Measurements from ENCODE around the gene HAUS7. TPM values are rescaled to one million over a fixed set of nuclear protein-coding genes. Genes with fewer than 3 reads are reported as not detected.

HAUS7 gene
- 10 to 100 TPM; 39.0 to 70.6 TPM for total RNA-seq

DNA sequence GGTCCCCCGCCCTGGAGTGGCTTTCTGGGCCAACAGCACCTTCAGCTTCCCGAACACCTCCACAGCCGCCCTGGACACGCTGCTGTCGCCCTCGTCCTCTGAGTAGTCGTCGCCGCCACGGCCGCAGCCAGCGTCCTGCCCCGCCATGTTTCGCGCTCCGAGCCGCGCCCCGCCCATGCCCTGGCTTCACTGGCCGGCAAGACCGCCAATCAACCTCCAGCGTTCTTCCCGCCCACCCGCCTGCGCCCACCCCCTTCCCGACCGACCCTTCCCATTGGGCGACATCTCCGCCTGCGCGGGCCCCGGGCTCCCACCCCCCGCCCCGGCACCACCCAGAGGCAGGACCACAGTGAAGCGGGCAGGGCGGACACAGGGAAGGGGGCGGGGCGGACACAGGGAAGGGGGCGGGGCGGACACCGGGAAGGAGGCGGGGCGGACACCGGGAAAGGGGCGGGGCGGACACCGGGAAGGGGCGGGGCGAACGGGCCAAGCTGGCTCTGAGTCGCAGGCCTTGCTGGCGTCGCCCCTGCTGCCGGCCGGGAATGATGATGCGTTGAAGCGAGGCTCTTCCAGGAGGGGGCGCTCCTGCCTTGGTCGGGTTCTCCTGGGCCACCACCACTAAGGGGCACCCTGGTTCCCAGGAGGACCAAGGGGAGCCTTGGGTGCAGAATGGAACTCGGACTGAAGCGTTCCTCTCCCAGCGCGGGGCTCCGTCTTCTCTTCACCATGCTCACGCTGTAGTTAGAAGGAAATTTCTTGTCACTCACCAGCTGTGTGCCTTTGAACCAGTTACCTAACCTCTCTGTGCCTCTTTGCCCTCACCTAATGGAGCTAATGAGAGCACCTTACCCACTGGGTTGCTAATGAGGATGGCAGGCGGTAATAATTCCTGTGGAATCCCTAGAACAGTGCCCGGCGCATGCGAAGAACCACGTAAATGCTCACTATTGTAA, at the start of gene HAUS7:
Gene HAUS7, minus strand, starts transcription at position 166 of the 953 bp plus-strand sequence. Its CDS starts 19 bp downstream, at position 147.
- Mint-ChIP-seq H3K4me3 (peak within 1 kb of the TSS; percentile 73), H3K27ac (no peak within 1 kb of the TSS), H3K27me3 (no peaks in the 10 kb centered on the region), H3K9me3 (no peaks in the 10 kb centered on the region), H3K4me1 (ENCODE audit: low read depth in 2 of 2) (peaks cover 6 to 12% of the 10 kb centered on the region in 2 donors), H3K36me3 (no peaks in the 10 kb centered on the region)
- DNase-seq (ENCODE audit: low spot score) = peak; percentile 86
- peak; percentile 92 to 93 for ATAC-seq

DNA sequence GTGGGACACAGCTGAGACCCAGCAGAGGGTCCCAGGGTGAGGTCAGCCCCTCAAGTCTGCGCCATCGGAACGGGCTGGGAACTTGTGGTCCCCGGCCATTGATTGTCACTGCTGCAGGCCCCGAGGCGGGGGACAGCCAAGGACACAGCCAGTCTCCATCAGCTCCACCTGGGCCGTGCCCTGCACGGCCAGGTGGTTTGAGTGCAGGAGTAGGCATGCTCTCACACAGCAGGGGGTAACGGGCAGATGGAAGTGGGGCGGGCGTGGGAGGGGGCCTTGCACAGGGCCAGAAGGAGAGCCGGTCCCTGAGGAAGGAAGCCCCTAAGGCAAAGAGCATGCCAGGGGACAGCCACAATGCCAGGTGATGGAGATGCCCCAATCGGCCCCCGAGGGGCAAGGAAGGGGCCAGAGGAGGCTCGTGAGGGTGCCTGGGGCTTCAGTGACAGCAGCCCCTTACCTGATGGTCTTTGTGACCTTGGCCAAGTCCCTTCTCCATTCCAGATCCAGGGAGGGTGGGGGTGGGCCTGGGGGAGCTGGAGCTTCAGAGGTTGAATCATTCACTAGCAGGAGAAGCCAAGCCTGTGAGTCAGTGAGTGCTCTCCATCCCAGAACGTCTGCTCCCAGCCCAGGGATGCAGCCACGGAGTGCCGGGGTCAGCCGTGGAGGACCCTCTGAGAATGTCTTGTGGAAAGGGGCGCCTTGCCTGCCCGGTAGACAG, 49.4 kb upstream of the HAUS7 start:
- Mint-ChIP-seq H3K4me1 (ENCODE audit: low read depth in 2 of 2) (peaks cover 0 to 3% of the 10 kb centered on the region in 2 donors), H3K36me3 (no peaks in the 10 kb centered on the region), H3K27me3 (peaks cover 9 to 13% of the 10 kb centered on the region in 2 donors), H3K27ac (no peak overlapping the region), H3K9me3 (no peaks in the 10 kb centered on the region), H3K4me3 (no peak overlapping the region)
- no peak for DNase-seq (ENCODE audit: low spot score)
- no peak for ATAC-seq

DNA sequence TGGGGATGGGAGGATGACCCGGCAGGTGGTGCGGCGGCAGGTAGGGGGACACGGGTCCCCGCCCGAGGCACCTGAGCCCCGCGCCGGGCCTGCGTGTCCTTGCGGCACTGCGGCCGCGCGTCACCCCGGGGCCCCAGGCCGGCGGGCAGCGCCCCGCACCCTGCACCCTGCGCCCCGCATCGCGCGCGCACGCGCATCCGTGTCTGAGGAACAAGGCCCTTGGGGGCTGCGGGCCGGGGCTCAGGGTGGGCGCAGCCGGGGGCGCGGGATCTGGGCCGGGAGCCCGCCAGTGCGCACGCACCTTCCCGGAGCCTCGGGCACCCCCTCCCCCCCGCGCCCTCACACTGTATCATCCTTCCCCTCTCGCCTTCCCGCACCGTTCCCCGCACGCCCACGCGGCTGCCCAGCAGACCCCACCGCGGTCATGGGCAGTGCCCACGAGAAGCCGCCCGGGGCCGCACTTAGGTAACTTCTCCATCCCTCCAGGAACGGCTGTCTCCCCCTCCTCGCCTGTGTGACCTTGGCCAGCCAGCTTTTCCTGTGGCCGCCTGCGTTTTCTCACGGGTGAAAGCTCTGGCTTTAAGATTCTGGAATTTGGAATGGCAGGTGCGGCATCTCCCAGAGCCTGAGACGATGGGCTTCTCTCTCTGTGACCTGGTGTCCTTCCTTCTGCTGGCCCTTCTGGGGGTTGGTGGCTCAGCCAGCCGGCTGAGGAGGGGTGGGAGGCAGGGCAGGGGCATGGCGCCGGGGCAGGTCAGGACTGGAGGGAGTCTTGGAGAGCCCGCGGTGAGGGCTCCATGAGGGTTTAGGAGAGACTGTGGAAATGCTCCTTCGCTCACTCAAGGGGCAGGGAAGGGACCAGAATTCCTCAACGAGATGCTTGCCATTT, 47.8 kb upstream of the HAUS7 start:
- DNase-seq (ENCODE audit: low spot score) (no peak), ATAC-seq (no peak)
- Mint-ChIP-seq H3K4me1 (ENCODE audit: low read depth in 2 of 2) (peaks cover 0 to 3% of the 10 kb centered on the region in 2 donors), H3K36me3 (no peaks in the 10 kb centered on the region), H3K9me3 (no peaks in the 10 kb centered on the region), H3K27me3 (peaks cover 9 to 13% of the 10 kb centered on the region in 2 donors), H3K27ac (no peak overlapping the region), H3K4me3 (no peak overlapping the region)

DNA sequence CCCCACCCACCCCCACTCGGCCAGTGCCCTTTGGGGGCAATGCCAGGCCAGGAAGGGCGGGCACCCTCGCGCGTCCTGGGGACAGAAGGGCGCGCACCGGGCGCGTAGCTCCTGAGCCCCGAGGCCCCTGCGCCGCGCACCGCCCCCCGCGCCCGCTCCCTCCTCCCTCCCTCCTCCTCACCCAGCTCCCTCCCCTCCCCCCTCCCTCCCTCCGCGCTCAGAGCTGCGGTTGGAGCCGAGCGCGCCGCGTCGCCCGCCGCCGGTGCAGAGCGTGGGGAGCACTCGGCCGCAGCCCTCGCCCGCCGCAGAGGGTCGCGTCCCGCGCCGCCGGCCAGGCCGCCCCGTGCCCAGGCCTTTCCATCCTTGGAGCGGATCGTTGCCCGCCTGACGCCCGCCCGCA, 47.0 kb upstream of the HAUS7 start, which contains the start of gene ATP2B3:
Gene ATP2B3, plus strand, starts transcription at position 220 of the 400 bp plus-strand sequence. CDS start 18,606 bp downstream, outside the sequence.
- Mint-ChIP-seq H3K9me3 (no peaks in the 10 kb centered on the region), H3K27ac (no peak within 1 kb of the TSS), H3K27me3 (peaks cover 9 to 13% of the 10 kb centered on the region in 2 donors), H3K36me3 (no peaks in the 10 kb centered on the region), H3K4me3 (no peak within 1 kb of the TSS), H3K4me1 (ENCODE audit: low read depth in 2 of 2) (peaks cover 0 to 3% of the 10 kb centered on the region in 2 donors)
- ATAC-seq (no peak), DNase-seq (ENCODE audit: low spot score) (no peak)

DNA sequence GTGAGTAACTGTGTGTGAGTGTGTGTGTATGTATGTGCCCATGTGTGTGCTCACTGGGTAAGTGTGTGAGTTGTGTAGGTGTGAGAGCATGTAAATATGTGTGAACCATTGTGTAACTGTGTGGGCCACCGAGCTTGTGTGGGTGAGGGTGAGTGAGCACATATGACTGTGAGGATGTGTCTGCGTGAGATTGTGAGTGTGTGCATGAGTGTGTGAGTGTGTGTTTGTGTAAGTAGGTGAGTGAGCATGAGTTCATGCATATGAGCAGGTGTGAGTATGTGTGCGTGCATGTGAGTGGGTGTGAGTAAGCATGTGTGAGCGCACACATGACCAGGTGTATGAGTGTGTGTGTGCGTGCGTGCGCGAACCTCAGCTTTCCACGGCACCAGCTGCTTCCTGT, 45.7 kb upstream of the HAUS7 start:
- no peaks in the 10 kb centered on the region for H3K36me3 Mint-ChIP-seq
- H3K27ac Mint-ChIP-seq = no peak overlapping the region
- H3K27me3 Mint-ChIP-seq = peaks cover 9% of the 10 kb centered on the region in 2 donors
- no peak overlapping the region for H3K4me3 Mint-ChIP-seq
- no peaks in the 10 kb centered on the region for H3K4me1 Mint-ChIP-seq (ENCODE audit: low read depth in 2 of 2)
- no peaks in the 10 kb centered on the region for H3K9me3 Mint-ChIP-seq
- ATAC-seq (no peak), DNase-seq (ENCODE audit: low spot score) (no peak)

DNA sequence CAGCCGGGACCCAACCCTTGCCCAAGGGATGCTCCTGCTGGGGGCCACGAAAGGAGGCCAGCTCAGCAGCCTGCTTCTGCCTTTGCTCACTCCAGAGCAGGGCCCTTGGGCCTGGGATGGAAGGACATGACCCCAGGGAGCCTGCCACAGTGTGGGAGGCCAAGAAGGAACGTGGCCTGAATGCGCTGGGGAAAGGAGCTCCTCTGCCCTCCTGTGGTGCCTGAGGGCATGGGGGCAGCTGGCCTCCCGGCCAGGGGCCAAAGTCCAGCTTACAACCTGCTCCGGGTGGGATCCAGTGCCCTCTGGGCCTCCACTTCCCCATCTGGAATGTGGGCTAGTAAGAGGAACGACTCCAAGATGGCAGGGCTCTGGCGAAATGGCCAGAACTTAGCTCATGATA, 45.1 kb upstream of the HAUS7 start:
- no peak for DNase-seq (ENCODE audit: low spot score)
- Mint-ChIP-seq H3K36me3 (no peaks in the 10 kb centered on the region), H3K4me1 (ENCODE audit: low read depth in 2 of 2) (no peaks in the 10 kb centered on the region), H3K9me3 (no peaks in the 10 kb centered on the region), H3K4me3 (no peak overlapping the region), H3K27me3 (peaks cover 9% of the 10 kb centered on the region in 2 donors), H3K27ac (no peak overlapping the region)
- no peak for ATAC-seq

DNA sequence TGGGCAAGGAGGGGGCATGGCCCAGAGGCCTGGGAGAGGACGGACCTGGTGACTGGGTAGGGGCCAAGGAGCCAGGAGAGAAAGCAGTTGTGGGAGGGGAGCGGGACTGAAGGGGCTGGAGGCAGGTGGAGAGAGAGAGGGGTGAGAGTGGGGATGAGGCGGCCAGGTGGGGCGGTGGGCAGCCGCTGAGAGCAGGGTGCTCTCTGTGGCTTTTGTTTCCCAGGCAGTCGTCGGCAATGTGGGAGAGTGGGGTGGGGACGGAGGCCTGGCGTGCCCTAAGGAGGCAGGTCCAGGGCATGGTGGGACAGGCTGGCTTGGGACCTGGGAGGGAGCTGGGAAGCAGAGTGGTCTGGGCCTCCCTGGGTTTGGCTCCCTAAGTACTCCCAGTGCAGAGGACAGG, 43.9 kb upstream of the HAUS7 start:
- Mint-ChIP-seq H3K27me3 (peaks cover 9% of the 10 kb centered on the region in 2 donors), H3K9me3 (no peaks in the 10 kb centered on the region), H3K4me1 (ENCODE audit: low read depth in 2 of 2) (no peaks in the 10 kb centered on the region), H3K4me3 (no peak overlapping the region), H3K27ac (no peak overlapping the region), H3K36me3 (no peaks in the 10 kb centered on the region)
- DNase-seq (ENCODE audit: low spot score) (no peak), ATAC-seq (no peak)

DNA sequence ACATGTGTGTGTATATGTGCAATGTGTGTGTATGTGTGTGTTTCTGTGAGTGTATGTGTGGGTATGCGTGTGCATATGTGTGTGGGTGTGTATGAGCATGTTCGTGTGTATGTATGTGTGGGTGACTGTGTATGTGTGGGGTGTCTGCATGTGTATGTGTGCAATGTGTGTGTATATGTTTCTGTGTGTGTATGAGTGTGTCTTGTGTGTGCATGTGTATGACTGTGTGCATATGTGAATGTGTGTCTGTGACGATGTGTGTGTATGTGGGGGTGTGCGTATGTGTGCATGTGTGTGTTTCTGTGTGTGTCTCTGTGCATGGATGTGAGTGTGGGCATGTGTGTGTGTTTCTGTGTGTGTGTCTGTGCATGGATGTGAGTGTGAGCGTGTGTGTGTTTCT, 42.9 kb upstream of the HAUS7 start:
- no peak overlapping the region for H3K4me3 Mint-ChIP-seq
- DNase-seq (ENCODE audit: low spot score) = no peak
- no peak for ATAC-seq
- H3K9me3 Mint-ChIP-seq = no peaks in the 10 kb centered on the region
- no peaks in the 10 kb centered on the region for H3K36me3 Mint-ChIP-seq
- no peak overlapping the region for H3K27ac Mint-ChIP-seq
- no peaks in the 10 kb centered on the region for H3K4me1 Mint-ChIP-seq (ENCODE audit: low read depth in 2 of 2)
- H3K27me3 Mint-ChIP-seq = peaks cover 6 to 9% of the 10 kb centered on the region in 2 donors

DNA sequence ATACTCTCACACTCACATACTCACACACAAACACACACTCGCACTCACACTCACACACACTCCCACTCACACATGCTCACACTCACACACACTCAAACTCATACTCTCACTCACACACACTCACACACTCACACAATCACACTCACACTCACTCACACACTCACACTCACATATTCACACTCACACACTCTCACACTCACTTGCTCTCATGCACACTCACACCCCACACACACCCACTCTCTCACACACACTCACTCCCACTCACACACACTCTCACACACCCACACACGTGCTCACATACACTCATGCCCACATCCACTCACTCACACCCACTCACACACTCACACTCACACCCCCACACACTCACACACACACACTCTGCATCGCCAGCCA, 42.1 kb upstream of the HAUS7 start:
- no peak overlapping the region for H3K27ac Mint-ChIP-seq
- DNase-seq (ENCODE audit: low spot score) (no peak), ATAC-seq (no peak)
- peaks cover 5 to 9% of the 10 kb centered on the region in 2 donors for H3K27me3 Mint-ChIP-seq
- H3K4me1 Mint-ChIP-seq (ENCODE audit: low read depth in 2 of 2) = no peaks in the 10 kb centered on the region
- H3K4me3 Mint-ChIP-seq = no peak overlapping the region
- no peaks in the 10 kb centered on the region for H3K9me3 Mint-ChIP-seq
- H3K36me3 Mint-ChIP-seq = no peaks in the 10 kb centered on the region

DNA sequence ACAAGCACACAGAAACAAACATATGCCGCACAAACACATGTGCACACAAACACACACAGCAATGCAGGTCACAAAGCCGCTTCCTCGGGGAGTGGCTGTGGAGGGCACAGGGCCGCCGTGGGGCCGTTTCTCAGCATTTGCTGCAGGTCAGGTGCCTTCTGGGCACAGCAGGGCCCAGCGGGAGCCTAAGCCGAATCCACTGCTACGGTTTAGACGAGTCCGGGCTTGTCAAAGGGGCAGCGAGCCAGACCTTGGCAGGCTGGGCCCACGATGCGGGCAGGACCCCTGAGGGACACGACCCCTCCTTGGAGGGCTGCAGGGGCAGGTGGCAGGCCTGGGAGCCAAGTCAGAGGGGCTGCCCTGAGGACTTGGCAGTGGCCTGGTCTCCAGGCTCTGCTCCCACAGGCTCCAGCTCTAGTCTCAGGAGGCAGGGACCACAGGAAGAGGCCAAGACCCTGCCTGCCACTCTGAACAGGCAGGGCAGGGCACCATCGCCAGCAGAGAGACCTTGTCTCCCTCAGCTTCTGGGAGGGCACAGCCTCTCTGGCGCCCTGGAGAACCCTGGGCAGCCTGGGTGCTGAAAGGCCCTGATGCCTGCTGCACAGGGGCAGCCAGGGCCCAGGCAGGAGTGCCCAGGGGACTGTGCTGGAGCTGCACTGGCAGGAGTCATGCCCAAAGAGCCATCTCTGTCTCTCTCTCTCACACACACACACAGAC, 41.6 kb upstream of the HAUS7 start:
- Mint-ChIP-seq H3K4me1 (ENCODE audit: low read depth in 2 of 2) (peaks cover 0 to 2% of the 10 kb centered on the region in 2 donors), H3K27me3 (peaks cover 5 to 9% of the 10 kb centered on the region in 2 donors), H3K36me3 (no peaks in the 10 kb centered on the region), H3K27ac (no peak overlapping the region), H3K9me3 (no peaks in the 10 kb centered on the region), H3K4me3 (no peak overlapping the region)
- DNase-seq (ENCODE audit: low spot score) (no peak), ATAC-seq (no peak)

DNA sequence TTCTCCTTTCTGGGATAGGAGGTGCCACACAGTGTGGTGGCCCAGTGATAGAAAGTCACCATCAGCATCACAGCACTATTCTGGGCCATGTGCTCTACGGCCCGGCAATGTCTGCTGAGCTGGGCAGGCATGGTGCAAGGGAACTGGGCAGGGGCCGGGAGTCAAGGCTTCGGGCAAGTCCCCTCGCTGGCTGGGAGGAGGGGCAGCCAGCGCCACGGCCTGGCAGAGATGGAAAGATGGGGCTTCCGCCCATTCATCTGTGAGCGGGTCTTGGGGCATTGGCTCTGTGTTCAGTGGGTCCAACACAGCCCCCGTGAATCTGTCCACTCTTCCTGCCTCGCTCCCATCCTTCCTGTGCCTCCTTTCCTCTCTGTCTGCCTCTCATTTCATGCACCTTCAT, 40.0 kb upstream of the HAUS7 start:
- ATAC-seq (no peak), DNase-seq (ENCODE audit: low spot score) (no peak)
- Mint-ChIP-seq H3K4me1 (ENCODE audit: low read depth in 2 of 2) (peaks cover 0 to 2% of the 10 kb centered on the region in 2 donors), H3K27me3 (no peaks in the 10 kb centered on the region), H3K27ac (no peak overlapping the region), H3K4me3 (no peak overlapping the region), H3K9me3 (no peaks in the 10 kb centered on the region), H3K36me3 (no peaks in the 10 kb centered on the region)

DNA sequence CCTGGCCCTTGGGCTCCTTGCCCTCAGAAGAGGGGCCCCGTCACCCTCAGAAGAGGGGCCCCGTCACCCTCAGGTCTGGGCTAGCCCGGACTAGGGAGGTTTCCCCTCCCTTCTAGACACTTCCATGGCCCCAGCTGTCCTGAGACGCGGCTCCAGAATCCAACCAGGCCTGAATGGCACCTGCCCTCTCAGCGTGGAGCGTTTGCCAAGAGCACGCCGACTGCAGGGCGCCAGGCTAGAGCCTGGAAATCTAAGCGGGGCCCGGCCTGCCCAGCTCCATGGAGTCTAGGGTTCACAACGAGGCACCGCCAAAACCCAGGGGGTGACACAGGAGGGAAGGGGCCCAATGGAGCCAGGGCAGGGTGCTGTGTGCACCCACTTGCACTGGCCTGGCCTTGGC, 39.2 kb upstream of the HAUS7 start:
- Mint-ChIP-seq H3K27ac (no peak overlapping the region), H3K9me3 (no peaks in the 10 kb centered on the region), H3K4me1 (ENCODE audit: low read depth in 2 of 2) (peaks cover 0 to 2% of the 10 kb centered on the region in 2 donors), H3K36me3 (no peaks in the 10 kb centered on the region), H3K27me3 (no peaks in the 10 kb centered on the region), H3K4me3 (no peak overlapping the region)
- DNase-seq (ENCODE audit: low spot score) (no peak), ATAC-seq (no peak)

Data from natural killer cell treated with Interleukin-12 subunit alpha and Interleukin-12 subunit beta and Interleukin-15 and Interleukin-18, amount 100 ng/mL, for 72 hours (primary cell).